ENCODE results near the gene MPPE1.
A peak's percentile ranks its signal among the peaks of the same experiment; 100 is the strongest.
"Not testable (repeated sequence)": the region's sequence is repeated elsewhere in the genome, so short reads cannot be mapped to it uniquely, and the experiment has no call there.

MPPE1 gene

DNA sequence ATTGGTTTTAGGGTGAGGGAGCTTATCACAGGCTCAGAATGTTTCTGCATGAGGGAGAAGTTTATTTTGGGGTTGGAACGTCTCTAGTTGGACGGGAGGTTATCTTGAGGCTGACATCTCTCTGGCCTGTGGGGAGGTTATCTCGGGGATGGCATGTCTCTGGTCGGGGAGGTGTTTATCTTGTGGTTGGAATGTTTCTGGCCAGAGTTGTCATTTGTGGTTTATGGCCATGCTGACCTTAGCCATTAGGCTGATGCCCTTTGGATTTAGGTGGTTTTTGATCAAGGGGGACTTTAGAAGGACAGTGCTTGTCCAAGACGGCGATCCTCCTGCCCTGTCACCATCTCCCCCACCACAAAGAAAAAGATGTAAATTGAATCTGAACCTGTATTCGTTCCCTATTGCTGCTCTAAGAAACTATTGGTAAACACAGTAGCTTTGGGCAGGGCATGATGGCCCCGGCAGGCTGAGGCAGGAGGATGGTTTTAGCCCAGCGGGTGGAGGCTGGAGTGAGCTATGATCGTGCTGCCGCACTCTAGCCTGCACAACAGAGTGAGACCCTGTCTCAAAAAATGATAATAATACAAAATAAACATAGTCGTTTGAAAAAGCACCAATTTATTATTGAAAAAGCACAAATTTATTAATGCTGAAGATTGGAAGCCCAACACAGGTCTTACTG lies 17.8 kb upstream of the MPPE1 start:
- DNase-seq = no peak

DNA sequence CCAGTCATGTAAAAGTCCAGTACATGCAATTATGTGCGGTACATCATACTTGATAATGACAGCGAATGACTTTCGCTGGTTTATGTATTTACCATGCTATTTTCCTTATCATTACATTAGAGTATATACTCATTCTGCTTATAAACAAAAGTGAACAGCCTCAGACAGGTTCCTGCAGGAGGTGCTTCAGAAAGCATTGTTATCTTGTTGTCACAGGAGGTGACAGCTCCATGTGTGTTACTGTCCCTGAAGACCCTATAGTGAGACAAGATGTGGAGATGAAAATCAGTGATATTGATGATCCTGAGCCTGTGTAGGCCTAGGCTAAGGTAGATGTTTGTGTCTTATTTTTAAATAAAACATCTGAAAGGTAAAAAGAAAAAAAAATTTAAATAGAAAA lies 15.3 kb upstream of the MPPE1 start:
- no peak for DNase-seq

DNA sequence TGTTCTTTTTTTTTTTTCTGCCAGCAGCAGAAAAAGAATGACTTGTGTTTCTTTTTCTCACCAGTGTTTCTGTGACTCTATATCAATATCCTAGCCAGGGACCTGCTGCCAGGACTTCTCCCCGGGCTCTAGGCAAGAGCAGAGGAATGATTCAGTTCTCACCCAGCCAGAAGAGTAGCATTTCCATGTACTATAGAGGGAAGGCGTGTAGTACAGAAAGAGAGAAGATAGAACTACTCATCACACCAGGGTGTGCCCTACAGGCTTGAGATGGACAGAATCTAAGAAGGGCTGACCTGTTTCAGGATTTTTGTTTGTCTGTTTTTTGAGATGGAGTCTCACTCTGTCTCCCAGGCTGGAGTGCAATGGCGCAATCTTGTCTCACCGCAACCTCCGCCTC lies 11.4 kb upstream of the MPPE1 start:
- not testable (repeated sequence) for DNase-seq

GRCh38 chr18:11916880-11917279 lies 8.8 kb upstream of the MPPE1 start:
- peak; percentile 24 for DNase-seq

- no peak for DNase-seq
Measured at GRCh38 chr18:11909591-11910026, 1.5 kb upstream of the MPPE1 start.

DNA sequence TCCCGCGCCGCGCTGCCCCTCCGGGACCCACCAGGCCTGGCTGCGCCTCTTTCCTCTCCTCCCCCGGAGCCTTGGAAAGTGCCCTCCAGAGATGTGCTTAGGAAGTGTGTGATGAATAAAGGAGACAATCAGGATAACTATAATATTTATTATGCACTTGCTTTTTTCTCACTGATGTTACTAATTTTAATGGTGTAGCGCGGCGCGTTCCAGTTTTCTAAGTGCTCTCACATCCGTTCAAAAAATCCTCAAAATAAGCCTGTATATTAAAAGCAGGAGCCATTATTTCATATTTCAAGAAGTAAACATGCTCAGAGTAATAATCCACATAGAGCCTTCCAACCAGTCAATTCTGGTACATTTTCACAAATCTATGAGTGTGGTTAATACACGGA lies 941 bp upstream of the MPPE1 start:
- no peak for DNase-seq

GRCh38 chr18:11906926-11907874 lies 917 bp downstream of the MPPE1 start:
- no peak for DNase-seq

DNA sequence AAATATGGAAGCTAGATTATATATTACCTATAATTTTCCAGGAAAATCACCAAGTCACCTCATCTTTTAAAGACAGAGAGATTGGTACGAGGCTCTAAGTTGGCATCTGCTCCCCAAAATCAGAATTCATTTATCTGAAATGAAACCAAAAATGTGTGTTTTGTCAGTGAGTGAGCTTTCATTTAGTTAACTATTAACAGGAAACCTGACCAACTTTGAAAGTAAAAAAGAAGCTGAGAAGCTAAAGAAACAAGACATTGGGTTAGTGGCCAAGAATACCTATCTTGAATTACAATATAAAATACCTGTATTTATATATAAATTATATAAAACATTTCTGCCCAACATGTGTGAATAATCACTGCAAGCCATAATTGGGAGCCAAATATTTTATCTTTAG lies 1.9 kb downstream of the MPPE1 start:
- no peak for DNase-seq

GRCh38 chr18:11905613-11906012 lies 2.5 kb downstream of the MPPE1 start:
- DNase-seq = no peak

- DNase-seq = no peak
Measured at GRCh38 chr18:11902522-11903292, 5.4 kb downstream of the MPPE1 start.

DNA sequence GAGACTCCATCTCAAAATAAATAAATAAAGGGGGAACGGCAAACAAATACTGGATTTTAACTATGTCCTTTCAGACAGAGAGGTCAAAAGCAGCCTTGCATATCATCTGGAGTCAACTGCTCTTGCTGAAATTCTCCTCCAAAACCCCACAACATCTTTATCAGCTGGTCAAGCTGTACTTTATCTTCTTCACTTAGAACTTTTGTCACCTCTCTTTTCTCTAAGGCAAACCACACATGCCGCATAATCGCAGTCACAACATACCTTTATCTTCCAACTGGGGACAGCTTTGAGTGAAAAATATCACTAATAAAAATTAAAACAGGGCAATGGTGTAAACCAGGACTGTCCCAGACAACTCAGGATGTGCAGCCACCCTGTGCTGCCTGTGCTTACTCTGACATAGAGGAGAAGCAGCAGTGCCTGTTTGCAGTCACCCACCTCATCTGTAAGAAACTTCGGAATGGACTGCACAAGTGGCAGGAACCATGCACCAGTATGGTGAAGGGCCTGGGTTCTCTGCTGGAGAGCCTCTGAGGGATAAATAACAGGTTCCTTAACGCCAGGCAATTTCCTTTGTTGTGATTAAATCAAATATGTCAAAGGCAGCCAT lies 6.2 kb downstream of the MPPE1 start:
- no peak for DNase-seq

DNA sequence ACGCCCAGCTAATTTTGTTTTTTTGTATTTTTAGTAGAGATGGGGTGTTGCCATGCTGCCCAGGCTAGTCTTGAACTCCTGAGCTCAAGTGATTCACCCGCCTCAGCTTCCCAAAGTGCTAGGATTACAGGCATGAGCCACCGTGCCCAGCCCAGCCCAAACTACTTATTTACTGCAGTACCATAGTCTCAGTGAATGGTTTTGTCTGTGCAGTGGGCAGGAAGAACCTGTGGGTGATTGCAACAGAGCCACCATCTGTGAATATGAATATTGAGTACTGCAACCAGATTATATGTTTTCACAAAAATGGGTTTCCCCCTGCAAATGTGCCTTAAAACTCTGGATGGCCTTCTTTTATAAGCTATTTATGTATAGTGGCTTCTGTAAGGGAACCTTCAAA lies 9.1 kb downstream of the MPPE1 start:
- DNase-seq = no peak

DNA sequence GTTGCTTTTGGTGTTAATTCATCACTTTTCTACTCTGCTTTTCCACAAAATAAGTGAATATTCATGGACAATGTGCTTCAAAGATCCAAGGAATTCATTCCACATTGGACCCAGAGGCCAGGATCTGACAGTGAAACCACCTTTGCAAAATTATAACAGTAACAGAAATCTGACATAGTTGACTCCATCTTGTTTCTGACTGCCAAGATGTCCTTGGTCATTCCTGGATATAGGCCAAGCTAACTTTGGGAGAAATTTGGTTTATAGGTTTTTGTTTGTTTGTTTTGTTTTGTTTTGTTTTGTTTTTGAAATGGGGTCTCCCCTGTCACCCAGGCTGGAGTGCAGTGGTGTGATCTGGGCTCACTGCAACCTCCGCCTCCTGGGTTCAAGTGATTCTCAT lies 10.3 kb downstream of the MPPE1 start:
- DNase-seq = no peak

DNA sequence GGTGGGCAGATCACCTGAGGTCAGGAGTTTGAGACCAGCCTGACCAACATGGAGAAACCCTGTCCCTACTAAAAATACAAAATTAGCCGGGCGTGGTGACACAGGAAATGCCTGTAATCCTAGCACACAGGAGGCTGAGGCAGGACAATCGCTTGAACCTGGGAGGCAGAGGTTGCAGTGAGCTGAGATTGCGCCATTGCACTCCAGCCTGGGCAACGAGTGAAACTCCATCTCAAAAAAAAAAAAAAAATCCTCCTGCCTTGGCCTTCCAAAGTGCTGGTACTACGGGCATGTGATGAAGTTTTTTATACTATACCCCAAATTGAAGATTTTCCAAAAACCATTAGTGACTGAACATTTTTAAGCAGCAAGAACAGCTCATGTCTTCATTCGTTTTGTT lies 15.7 kb downstream of the MPPE1 start:
- not testable (repeated sequence) for DNase-seq

DNA sequence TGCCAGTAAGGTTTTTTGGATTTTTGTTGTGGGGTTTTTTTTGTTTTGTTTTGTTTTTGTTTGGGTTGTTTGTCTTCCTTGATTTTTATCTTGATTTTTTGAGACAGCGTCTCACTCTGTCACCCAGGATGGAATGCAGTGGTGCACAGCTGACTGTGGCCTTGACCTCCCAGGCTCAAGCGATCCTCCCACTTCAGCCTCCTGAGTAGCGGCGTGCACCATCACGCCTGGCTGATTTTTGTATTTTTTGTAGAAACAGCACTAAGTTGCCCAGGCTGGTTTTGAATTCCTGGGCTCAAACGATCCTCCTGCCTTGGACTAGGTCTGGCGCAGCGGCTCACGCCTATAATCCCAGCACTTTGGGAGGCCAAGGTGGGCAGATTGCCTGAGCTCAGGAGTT lies 16.4 kb downstream of the MPPE1 start:
- no peak for DNase-seq

DNA sequence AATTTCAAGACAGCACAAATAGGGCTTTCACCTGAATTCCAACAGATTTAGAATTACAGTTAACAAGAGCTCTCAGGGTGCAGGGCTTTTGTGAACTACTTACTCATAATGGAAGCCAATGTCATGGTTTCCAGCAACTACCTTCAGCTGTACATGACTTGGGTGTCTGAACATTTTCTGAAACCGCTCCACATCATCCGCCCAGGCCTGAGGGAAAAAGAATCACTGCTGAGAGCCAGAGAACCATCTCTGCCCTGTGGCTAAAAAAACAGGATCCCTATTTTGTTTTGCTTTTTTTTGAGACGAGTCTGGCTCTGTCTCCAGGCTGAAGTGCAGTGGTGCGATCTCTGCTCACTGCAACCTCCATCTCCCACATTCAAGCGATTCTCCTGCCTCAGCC lies 18.8 kb downstream of the MPPE1 start:
- no peak for DNase-seq

- DNase-seq = no peak
Measured at GRCh38 chr18:11888726-11889125, 19.4 kb downstream of the MPPE1 start.

DNA sequence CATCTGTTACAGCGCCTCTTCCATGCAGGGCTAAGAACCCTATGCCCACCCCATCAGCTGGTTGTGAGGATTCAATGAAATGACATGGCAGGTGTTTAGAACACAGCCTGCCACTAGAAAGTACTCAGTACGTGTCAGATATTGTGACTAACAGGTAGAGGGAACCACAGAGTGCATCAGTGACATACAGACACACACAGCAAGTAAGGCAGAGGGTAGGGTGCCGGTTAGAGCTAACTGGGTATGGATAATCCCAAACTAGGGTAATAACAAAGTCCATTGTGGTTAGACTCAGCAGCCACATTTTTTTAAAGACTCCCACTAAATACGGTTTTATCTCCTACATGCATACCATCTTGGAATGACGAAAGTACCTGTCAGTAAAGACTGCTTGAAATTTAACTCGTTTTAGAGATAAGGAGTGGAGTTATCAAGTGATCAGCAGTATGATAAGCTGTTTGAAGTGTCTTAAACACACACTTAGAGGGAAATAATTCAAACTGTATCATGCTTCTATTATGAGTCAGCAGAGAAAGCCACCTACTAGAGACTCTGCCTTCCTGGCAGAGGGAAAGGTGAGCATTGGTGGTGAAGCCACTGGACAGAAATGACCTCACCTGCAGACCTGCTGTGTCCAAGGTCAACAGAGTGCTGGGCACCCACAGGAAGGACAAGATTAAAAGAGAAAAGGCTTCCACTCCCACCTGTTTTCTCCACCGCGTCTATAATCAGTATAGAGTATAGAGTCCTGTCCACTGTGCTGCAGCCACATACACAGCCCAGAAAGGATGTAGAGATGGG lies 20.6 kb downstream of the MPPE1 start:
- DNase-seq = no peak

- no peak for DNase-seq
Measured at GRCh38 chr18:11886577-11887110, 21.5 kb downstream of the MPPE1 start.

- DNase-seq = no peak
Measured at GRCh38 chr18:11885278-11885947, 22.7 kb downstream of the MPPE1 start.

GRCh38 chr18:11884396-11885030 lies 23.6 kb downstream of the MPPE1 start:
- no peak for DNase-seq

Measured in femur (tissue), 1 donor.